Gastrocnemius medialis (tissue), 4 donors: ENCODE measurements around the gene TRAF5.

ENCODE experiments used
- POLR2A ChIP-seq, 2 donors: fragments of 450-650 bp; IDR thresholded peaks; one replicate each; pipeline ENCODE4 v1.6.1; 2017; ENCODE audit warnings: antibody characterized with exemption in 2 of 2, mild to moderate bottlenecking in 2 of 2, moderate library complexity in 2 of 2
- TF ChIP-seq, protein P1 (sequence below), 5 experiments: fragments of 450-650 bp in 3 of 5; fragments of 200-600 bp in 2 of 5; sonication (generic) in 2 of 5; IDR thresholded peaks in 4 of 5; conservative IDR thresholded peaks in 1 of 5; 1 replicate in 4 of 5; 2 replicates in 1 of 5; pipeline ENCODE4 v1.5.1; 2016 to 2019; ENCODE audit warnings: antibody characterized with exemption in 5 of 5, mild to moderate bottlenecking in 3 of 5, moderate library complexity in 3 of 5

DNA sequence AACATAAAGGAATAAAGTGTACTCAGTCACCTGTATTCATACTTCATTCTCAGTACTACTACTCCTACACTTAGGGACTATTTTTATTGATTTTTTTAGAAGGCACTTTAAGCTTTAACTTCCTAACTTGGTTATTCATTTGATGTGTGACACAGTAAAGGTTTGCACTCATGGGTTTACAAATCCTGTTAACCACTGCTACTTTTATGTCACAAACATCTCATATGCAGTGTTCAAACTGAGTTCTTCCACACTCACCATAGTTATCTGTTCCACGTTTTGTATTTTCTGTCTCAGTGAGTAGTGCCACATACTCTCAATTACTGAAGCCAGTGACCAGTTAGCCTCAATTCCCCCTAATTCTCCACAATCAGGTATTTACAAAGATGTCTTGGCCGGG, 34.2 kb upstream of the TRAF5 start:
- TF ChIP-seq, protein P1, sequence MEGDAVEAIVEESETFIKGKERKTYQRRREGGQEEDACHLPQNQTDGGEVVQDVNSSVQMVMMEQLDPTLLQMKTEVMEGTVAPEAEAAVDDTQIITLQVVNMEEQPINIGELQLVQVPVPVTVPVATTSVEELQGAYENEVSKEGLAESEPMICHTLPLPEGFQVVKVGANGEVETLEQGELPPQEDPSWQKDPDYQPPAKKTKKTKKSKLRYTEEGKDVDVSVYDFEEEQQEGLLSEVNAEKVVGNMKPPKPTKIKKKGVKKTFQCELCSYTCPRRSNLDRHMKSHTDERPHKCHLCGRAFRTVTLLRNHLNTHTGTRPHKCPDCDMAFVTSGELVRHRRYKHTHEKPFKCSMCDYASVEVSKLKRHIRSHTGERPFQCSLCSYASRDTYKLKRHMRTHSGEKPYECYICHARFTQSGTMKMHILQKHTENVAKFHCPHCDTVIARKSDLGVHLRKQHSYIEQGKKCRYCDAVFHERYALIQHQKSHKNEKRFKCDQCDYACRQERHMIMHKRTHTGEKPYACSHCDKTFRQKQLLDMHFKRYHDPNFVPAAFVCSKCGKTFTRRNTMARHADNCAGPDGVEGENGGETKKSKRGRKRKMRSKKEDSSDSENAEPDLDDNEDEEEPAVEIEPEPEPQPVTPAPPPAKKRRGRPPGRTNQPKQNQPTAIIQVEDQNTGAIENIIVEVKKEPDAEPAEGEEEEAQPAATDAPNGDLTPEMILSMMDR (IDR thresholded peaks at IDR 0.05 in 4 of 5, conservative IDR thresholded peaks at IDR 0.05 in 1 of 5), result no peak
- no peak for TF ChIP-seq POLR2A (IDR thresholded peaks at IDR 0.05)
